Measurements from ENCODE around the gene PLOD2. TPM values are rescaled to one million over a fixed set of nuclear protein-coding genes. Genes with fewer than 3 reads are reported as not detected.
A peak's percentile ranks its signal among the peaks of the same experiment; 100 is the strongest.

Gene PLOD2
- total and polyA plus RNA-seq, 5 experiments from 2014 or later, result not detected

DNA sequence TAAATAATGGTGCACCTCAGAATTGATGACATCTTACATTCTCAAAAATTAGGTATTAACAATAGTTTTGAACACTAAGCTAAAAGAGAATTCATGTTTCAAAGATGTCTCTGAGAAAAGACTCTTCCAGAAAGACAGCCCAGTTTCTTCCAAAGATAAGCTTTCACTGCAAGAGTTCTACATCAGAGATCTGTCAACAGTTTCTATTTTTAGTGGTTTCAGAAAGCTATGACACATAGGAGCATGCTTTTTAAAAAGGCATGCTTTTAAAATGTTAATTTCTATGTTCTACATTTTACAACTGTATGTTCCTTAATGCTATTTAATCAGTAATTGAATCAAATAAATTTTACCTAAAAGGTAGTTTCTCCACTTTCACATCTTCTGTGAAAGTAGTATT lies 88.2 kb downstream of the PLOD2 start:
- Mint-ChIP-seq H3K27me3 (peaks cover 0 to 3% (median 0%) of the 10 kb centered on the region in 5 donors), H3K4me1 (no peaks in the 10 kb centered on the region), H3K9me3 (peaks cover 0 to 3% (median 0%) of the 10 kb centered on the region in 9 donors), H3K27ac (no peak overlapping the region), H3K4me3 (no peak overlapping the region), H3K36me3 (no peaks in the 10 kb centered on the region)
- no peak for DNase-seq
- POLR2A ChIA-PET, result no interaction called here
- no peak for ATAC-seq

DNA sequence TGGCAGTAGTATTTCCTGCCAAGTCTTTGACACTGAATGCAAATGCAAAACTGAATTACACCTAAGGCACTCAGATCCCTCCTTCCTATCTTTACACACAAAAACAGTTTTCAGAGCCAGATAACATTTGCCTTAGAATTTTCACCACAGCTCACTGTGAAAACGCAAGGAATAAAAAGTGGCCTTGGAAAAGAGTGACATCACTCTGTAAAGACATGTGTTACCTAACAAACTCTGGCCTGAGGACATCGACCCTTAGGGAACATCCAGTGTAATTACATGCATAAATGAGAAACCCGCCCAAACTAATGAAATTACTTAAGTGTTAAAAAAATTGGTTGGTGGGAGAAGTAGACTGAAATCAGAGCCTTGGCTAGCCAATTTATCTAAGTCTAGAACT lies 88.9 kb downstream of the PLOD2 start:
- no peak overlapping the region for H3K27ac Mint-ChIP-seq
- POLR2A ChIA-PET, result no interaction called here
- no peaks in the 10 kb centered on the region for H3K4me1 Mint-ChIP-seq

GRCh38 chr3:146071632-146072031 lies 89.4 kb downstream of the PLOD2 start:
- Mint-ChIP-seq H3K4me3 (no peak overlapping the region), H3K27ac (no peak overlapping the region), H3K27me3 (peaks cover 0 to 3% (median 0%) of the 10 kb centered on the region in 5 donors), H3K9me3 (peaks cover 0 to 3% (median 0%) of the 10 kb centered on the region in 9 donors), H3K4me1 (no peaks in the 10 kb centered on the region), H3K36me3 (no peaks in the 10 kb centered on the region)
- POLR2A ChIA-PET, result no interaction called here
- ATAC-seq (no peak), DNase-seq (no peak)

More for the DNA sequence above, 88.9 kb downstream of the PLOD2 start:
- Mint-ChIP-seq H3K9me3 (peaks cover 0 to 3% (median 0%) of the 10 kb centered on the region in 9 donors), H3K36me3 (no peaks in the 10 kb centered on the region), H3K4me3 (no peak overlapping the region), H3K27me3 (peaks cover 0 to 3% (median 0%) of the 10 kb centered on the region in 5 donors)
- no peak for ATAC-seq
- DNase-seq, result no peak

GRCh38 chr3:146067048-146067447 lies 93.9 kb downstream of the PLOD2 start:
- no peak for ATAC-seq
- peaks cover 0 to 3% (median 0%) of the 10 kb centered on the region in 5 donors for H3K27me3 Mint-ChIP-seq
- H3K4me1 Mint-ChIP-seq, result no peaks in the 10 kb centered on the region
- no peaks in the 10 kb centered on the region for H3K36me3 Mint-ChIP-seq
- H3K4me3 Mint-ChIP-seq, result no peak overlapping the region
- H3K9me3 Mint-ChIP-seq, result no peaks in the 10 kb centered on the region
- POLR2A ChIA-PET, result no interaction called here
- no peak for DNase-seq
- H3K27ac Mint-ChIP-seq, result no peak overlapping the region

DNA sequence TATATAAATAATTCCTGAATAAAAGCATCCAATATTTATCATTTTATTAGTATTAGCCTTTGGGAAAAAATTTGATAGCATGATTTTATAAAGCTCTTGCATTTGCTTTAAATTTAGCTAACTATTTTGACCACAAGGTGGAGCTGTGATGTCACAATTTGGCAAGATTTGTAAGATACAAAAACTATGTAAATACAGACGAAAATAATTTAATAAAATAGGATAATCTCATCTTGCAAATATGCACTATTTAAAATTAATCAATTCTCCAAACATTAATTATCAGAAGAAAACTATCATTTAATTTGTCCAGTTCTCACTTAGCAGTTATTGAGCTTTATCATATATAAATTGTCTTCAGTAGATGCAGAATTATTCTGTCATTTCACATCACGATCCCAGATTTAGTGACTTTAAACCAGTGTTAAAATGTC lies 95.4 kb downstream of the PLOD2 start:
- no peak for ATAC-seq
- Mint-ChIP-seq H3K9me3 (no peaks in the 10 kb centered on the region), H3K27ac (no peak overlapping the region), H3K4me1 (no peaks in the 10 kb centered on the region), H3K36me3 (no peaks in the 10 kb centered on the region), H3K4me3 (no peak overlapping the region), H3K27me3 (peaks cover 0 to 2% (median 0%) of the 10 kb centered on the region in 5 donors)
- POLR2A ChIA-PET, result no interaction called here
- DNase-seq, result peak in 4 of 10 donors; percentile 1 to 22 (median 6)

DNA sequence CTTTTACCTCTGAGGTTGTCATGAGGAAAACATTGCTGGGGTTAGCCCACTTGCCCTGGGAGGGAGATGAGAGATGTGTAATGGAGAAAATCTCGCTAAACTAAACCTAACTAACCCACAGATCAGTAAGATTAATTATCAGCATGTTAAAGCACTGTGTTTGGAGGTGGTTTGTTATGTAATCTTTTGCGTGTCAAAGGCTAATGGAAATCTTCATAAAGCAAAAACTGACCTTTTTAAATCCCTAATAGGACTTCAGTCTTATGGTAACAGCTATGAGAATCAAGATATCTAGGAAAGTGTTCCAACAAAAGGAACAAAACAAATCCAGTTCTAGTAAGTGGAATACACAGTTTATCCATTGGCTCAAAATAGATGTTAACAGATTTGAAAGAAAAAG lies 102.7 kb downstream of the PLOD2 start:
- no peak for ATAC-seq
- Mint-ChIP-seq H3K9me3 (peaks cover 0 to 3% (median 0%) of the 10 kb centered on the region in 9 donors), H3K27me3 (no peaks in the 10 kb centered on the region), H3K4me1 (no peaks in the 10 kb centered on the region), H3K36me3 (no peaks in the 10 kb centered on the region), H3K27ac (no peak overlapping the region), H3K4me3 (no peak overlapping the region)
- DNase-seq, result no peak
- POLR2A ChIA-PET, result no interaction called here

GRCh38 chr3:146052791-146053310 lies 108.1 kb downstream of the PLOD2 start:
- Mint-ChIP-seq H3K36me3 (no peaks in the 10 kb centered on the region), H3K9me3 (no peaks in the 10 kb centered on the region), H3K27me3 (peaks cover 0 to 8% (median 0%) of the 10 kb centered on the region in 5 donors), H3K27ac (no peak overlapping the region), H3K4me1 (no peaks in the 10 kb centered on the region), H3K4me3 (no peak overlapping the region)
- ATAC-seq, result no peak
- no peak for DNase-seq
- POLR2A ChIA-PET, result no interaction called here

DNA sequence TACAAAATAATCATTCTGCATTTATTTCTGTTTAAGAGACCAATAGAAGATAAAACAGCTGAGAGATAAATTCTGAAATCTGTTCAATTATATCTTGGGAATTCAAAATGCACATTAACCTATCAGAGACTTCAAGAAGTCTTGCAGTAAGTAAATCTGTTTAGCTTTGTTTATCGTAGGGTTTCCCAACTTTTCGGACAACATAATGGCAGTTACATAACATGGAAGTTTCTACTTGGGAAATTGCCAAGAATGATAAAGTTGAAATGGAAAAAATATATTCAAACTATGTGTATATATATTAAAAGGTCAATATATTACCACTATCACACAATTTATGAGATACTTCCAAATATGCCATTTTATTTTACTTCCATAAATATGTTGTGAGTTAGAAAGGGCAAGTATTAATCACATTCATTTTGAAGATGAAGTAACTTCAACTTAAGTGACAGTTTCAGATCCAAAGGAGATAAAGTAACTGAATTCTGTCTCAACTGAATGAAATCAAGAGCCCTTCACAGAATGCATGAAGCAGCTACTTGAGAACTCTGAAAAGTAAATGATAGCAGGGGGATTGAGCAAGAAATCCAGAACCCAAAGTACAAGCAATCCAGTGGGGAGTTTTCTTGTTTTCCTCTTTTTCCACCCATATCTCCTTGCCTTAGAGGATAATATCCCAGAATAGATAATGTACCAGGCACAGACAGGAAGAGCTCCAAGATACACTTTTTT lies 108.8 kb downstream of the PLOD2 start:
- Mint-ChIP-seq H3K27me3 (peaks cover 0 to 8% (median 0%) of the 10 kb centered on the region in 5 donors), H3K9me3 (peaks cover 0 to under 1% (median 0%) of the 10 kb centered on the region in 9 donors), H3K27ac (no peak overlapping the region), H3K4me1 (no peaks in the 10 kb centered on the region), H3K4me3 (no peak overlapping the region), H3K36me3 (no peaks in the 10 kb centered on the region)
- POLR2A ChIA-PET, result no interaction called here
- DNase-seq, result no peak
- ATAC-seq, result no peak

GRCh38 chr3:146050691-146051090 lies 110.3 kb downstream of the PLOD2 start:
- peaks cover 0 to 8% (median 0%) of the 10 kb centered on the region in 5 donors for H3K27me3 Mint-ChIP-seq
- no peaks in the 10 kb centered on the region for H3K4me1 Mint-ChIP-seq
- ATAC-seq (no peak), DNase-seq (no peak)
- peaks cover 0 to 8% (median 0%) of the 10 kb centered on the region in 9 donors for H3K9me3 Mint-ChIP-seq
- no peak overlapping the region for H3K4me3 Mint-ChIP-seq
- H3K27ac Mint-ChIP-seq, result no peak overlapping the region
- H3K36me3 Mint-ChIP-seq, result no peaks in the 10 kb centered on the region
- POLR2A ChIA-PET, result no interaction called here

- Mint-ChIP-seq H3K4me3 (no peak overlapping the region), H3K4me1 (no peaks in the 10 kb centered on the region), H3K36me3 (no peaks in the 10 kb centered on the region), H3K9me3 (peaks cover 0 to 16% (median 2%) of the 10 kb centered on the region in 9 donors), H3K27ac (no peak overlapping the region), H3K27me3 (peaks cover 0 to 2% (median 0%) of the 10 kb centered on the region in 5 donors)
- no peak for ATAC-seq
- no peak for DNase-seq
- POLR2A ChIA-PET, result no interaction called here
Observed at GRCh38 chr3:146047485-146047884, 113.5 kb downstream of the PLOD2 start.

GRCh38 chr3:146044046-146044445 lies 116.9 kb downstream of the PLOD2 start:
- H3K4me1 Mint-ChIP-seq, result no peaks in the 10 kb centered on the region

GRCh38 chr3:146040630-146041029 lies 120.4 kb downstream of the PLOD2 start:
- no peak for DNase-seq
- Mint-ChIP-seq H3K27ac (no peak overlapping the region), H3K9me3 (peaks cover 0 to 16% (median 0%) of the 10 kb centered on the region in 9 donors), H3K36me3 (no peaks in the 10 kb centered on the region), H3K4me3 (no peak overlapping the region), H3K4me1 (no peaks in the 10 kb centered on the region), H3K27me3 (no peaks in the 10 kb centered on the region)
- no peak for ATAC-seq
- POLR2A ChIA-PET, result no interaction called here

More at GRCh38 chr3:146044046-146044445, 116.9 kb downstream of the PLOD2 start:
- no peaks in the 10 kb centered on the region for H3K36me3 Mint-ChIP-seq
- no peaks in the 10 kb centered on the region for H3K27me3 Mint-ChIP-seq
- DNase-seq (no peak), ATAC-seq (no peak)
- POLR2A ChIA-PET, result no interaction called here
- no peak overlapping the region for H3K27ac Mint-ChIP-seq
- H3K4me3 Mint-ChIP-seq, result no peak overlapping the region
- H3K9me3 Mint-ChIP-seq, result peaks cover 0 to 16% (median 2%) of the 10 kb centered on the region in 9 donors

GRCh38 chr3:146037697-146038096 lies 123.3 kb downstream of the PLOD2 start:
- no peaks in the 10 kb centered on the region for H3K4me1 Mint-ChIP-seq
- no peak overlapping the region for H3K4me3 Mint-ChIP-seq
- POLR2A ChIA-PET, result no interaction called here
- H3K9me3 Mint-ChIP-seq, result peaks cover 0 to 4% (median 0%) of the 10 kb centered on the region in 9 donors
- H3K27ac Mint-ChIP-seq, result no peak overlapping the region
- H3K36me3 Mint-ChIP-seq, result no peaks in the 10 kb centered on the region
- peaks cover 0 to 4% (median 0%) of the 10 kb centered on the region in 5 donors for H3K27me3 Mint-ChIP-seq
- DNase-seq, result no peak
- no peak for ATAC-seq

Measured in naive thymus-derived CD8-positive, alpha-beta T cell (primary cell).